ENCODE measurements around the gene ZNF100.

GRCh38 chr19:21713761-21714160, 53.6 kb downstream of the ZNF100 start:
- TF ChIP-seq GATA2 (IDR thresholded peaks at IDR 0.05; ENCODE audit: low read depth, low read length) (no peak), GATA3 (IDR thresholded peaks at IDR 0.05; ENCODE audit: low read depth, low read length) (no peak)
